ENCODE data around the gene GRK5.

GRK5 gene

GRCh38 chr10:119242186-119242585, 34.8 kb downstream of the GRK5 start:
- TF ChIP-seq POLR2A (IDR thresholded peaks at IDR 0.05; ENCODE audit: low read length) (no peak), GATA1 (IDR thresholded peaks at IDR 0.05; ENCODE audit: low read depth, low read length) (no peak)
- no peak for DNase-seq

- no peak for DNase-seq
- TF ChIP-seq GATA1 (IDR thresholded peaks at IDR 0.05; ENCODE audit: low read depth, low read length) (no peak), POLR2A (IDR thresholded peaks at IDR 0.05; ENCODE audit: low read length) (no peak)
These were observed 36.1 kb downstream of the GRK5 start for GRCh38 chr10:119243488-119243887.

DNA sequence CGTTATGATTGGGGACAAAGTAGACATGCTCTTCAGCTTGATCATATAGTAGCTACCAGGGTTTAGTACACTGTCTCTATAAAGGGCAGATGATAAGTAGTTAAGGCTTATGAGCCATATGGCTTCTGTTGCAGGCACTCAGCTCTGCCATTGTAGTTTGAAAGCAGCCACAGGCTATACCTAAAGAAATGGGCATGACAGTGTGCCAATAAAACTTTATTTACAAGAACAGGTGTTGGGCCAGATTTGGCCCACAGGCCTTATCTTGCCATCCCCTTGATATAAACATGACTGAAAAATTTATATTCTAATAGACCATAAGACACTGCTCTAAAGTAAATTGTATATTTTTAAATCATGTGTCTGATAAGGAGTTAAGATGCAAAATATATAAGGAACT, 36.6 kb downstream of the GRK5 start:
- no peak for DNase-seq
- TF ChIP-seq POLR2A (IDR thresholded peaks at IDR 0.05; ENCODE audit: low read length) = no peak
- TF ChIP-seq GATA1 (IDR thresholded peaks at IDR 0.05; ENCODE audit: low read depth, low read length) = no peak

DNA sequence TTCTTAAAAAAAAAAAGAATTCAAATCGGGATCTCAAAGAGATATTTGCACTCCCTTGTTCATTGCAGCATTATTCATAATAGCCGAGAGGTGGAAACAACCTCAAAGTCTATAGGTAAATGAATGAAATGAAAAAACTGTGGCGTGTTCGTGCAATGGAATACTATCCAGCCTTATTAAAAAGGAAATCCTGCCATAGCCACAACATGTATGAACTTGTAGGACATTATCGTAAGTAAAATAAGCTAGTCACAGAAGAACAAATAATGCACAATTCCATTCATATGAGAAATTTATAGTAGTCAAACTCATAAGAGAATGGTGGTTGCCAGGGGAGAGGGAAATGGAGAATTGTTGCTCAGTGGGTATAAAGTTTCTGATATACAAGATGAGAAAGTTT, 37.9 kb downstream of the GRK5 start:
- no peak for TF ChIP-seq GATA1 (IDR thresholded peaks at IDR 0.05; ENCODE audit: low read depth, low read length)
- no peak for TF ChIP-seq POLR2A (IDR thresholded peaks at IDR 0.05; ENCODE audit: low read length)
- no peak for DNase-seq

DNA sequence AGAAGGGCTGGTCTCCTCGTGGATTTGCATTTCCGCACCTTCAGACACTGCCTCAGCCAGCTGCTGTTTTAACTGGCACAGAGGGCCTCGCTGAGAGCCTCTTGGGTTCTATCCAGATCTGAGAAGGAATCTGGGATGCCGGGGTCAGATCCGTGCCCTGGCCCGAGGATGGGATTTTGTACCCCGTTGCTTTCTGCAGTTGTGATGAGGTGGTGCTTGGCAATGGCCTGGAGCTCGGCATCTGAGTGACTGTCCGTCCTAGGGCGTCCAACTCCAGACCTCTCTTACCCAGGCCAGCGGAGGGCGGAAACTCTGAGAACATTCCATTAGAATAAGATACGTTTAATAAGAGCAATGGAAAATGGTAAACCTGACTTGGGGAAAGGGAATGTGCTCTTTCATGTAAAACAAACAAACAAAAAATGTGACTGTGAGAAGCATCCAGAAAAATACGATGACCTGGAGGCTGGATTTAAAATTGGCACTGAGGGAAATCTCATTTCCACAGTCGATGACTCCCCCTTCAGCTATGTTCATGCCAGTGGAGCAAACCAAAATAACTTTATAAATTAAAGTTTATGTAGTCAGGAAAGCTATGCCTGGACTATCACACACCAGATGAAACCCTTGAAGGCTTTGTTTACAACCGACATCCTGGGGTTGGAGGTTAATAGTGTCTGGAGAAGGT, 39.6 kb downstream of the GRK5 start:
- no peak for DNase-seq
- TF ChIP-seq GATA1 (IDR thresholded peaks at IDR 0.05; ENCODE audit: low read depth, low read length) (no peak), POLR2A (IDR thresholded peaks at IDR 0.05; ENCODE audit: low read length) (no peak)

GRCh38 chr10:119247550-119247894, 40.2 kb downstream of the GRK5 start:
- no peak for TF ChIP-seq POLR2A (IDR thresholded peaks at IDR 0.05; ENCODE audit: low read length)
- no peak for TF ChIP-seq GATA1 (IDR thresholded peaks at IDR 0.05; ENCODE audit: low read depth, low read length)
- DNase-seq = no peak

DNA sequence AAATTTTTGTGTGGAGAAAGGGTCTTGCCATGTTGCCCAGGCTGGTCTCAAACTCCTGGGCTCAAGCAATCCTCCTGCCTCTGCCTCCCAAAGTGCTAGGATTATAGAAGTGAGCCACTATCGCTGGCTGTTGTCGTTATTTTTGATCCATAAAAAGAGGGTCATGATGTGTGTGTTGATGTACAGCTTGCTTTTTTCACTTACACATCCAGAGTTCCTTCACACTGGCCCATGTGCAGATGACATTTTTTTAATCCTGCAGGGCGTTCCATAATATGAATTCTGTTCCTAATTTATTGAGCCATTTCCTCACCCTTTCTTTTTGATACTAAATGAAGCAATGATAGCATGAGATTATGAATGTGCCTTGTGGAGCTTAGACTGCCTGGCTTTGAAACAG, 40.8 kb downstream of the GRK5 start:
- no peak for DNase-seq
- TF ChIP-seq GATA1 (IDR thresholded peaks at IDR 0.05; ENCODE audit: low read depth, low read length) (no peak), POLR2A (IDR thresholded peaks at IDR 0.05; ENCODE audit: low read length) (no peak)

DNA sequence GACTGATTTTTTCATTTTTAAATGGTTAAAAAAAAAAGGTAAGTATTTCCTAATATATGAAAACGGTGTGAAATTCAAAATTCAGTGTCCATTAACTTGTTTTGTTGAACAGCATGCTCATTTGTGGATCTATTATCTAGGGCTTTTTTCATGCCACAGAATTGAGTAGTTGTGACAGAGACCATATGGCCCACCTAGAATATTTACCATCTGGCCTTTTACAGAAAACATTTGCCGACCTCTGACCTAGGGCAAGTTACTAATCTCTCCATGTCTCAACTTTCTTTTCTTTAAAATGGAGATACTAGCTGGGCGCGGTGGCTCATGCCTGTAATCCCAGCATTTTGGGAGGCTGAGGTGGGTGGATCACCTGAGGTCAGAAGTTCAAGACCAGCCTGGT, 41.3 kb downstream of the GRK5 start:
- TF ChIP-seq GATA1 (IDR thresholded peaks at IDR 0.05; ENCODE audit: low read depth, low read length) = no peak
- TF ChIP-seq POLR2A (IDR thresholded peaks at IDR 0.05; ENCODE audit: low read length) = no peak
- DNase-seq = no peak

DNA sequence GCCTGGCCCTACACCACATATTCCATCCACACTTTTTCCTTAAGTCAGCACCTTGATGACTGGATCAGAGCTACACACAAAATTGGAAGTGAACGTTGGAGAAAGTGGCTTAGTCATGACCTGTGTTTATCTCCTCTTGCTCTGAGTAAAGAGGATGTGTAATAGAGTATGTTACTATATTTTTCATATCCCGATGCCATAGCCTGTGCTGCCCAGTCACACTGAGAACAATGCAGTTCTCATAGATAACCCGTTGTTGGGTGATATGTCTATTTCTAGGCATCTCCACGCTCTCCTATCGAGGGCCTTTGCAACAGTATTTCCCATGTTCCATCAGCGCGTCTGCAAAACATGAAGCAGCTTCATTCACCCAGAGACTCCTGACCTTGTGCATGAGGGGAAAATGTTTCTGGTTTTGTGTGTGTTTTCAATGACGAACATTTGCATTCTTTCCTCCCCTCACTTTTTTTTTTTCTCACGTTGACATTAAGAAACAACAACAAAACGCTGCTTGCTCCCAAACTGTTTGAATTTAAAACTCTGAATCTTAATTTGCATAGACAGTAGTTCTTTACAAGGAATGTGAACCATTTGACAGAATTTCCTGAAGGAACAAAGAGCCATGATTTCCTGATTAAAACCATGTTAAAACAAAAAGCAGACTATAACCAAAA, 43.4 kb downstream of the GRK5 start:
- no peak for TF ChIP-seq POLR2A (IDR thresholded peaks at IDR 0.05; ENCODE audit: low read length)
- TF ChIP-seq GATA1 (IDR thresholded peaks at IDR 0.05; ENCODE audit: low read depth, low read length) = no peak

GRCh38 chr10:119251315-119251708, 43.9 kb downstream of the GRK5 start:
- no peak for DNase-seq
- TF ChIP-seq GATA1 (IDR thresholded peaks at IDR 0.05; ENCODE audit: low read depth, low read length) (no peak), POLR2A (IDR thresholded peaks at IDR 0.05; ENCODE audit: low read length) (no peak)

More for the DNA sequence above, 43.4 kb downstream of the GRK5 start:
- peak; percentile 47 to 56 for DNase-seq

- TF ChIP-seq POLR2A (IDR thresholded peaks at IDR 0.05; ENCODE audit: low read length) (no peak), GATA1 (IDR thresholded peaks at IDR 0.05; ENCODE audit: low read depth, low read length) (no peak)
- no peak for DNase-seq
These were observed 44.7 kb downstream of the GRK5 start for GRCh38 chr10:119252051-119252465.

- TF ChIP-seq POLR2A (IDR thresholded peaks at IDR 0.05; ENCODE audit: low read length) = no peak
- no peak for TF ChIP-seq GATA1 (IDR thresholded peaks at IDR 0.05; ENCODE audit: low read depth, low read length)
- DNase-seq = no peak
These were observed 45.2 kb downstream of the GRK5 start for GRCh38 chr10:119252470-119253151.

DNA sequence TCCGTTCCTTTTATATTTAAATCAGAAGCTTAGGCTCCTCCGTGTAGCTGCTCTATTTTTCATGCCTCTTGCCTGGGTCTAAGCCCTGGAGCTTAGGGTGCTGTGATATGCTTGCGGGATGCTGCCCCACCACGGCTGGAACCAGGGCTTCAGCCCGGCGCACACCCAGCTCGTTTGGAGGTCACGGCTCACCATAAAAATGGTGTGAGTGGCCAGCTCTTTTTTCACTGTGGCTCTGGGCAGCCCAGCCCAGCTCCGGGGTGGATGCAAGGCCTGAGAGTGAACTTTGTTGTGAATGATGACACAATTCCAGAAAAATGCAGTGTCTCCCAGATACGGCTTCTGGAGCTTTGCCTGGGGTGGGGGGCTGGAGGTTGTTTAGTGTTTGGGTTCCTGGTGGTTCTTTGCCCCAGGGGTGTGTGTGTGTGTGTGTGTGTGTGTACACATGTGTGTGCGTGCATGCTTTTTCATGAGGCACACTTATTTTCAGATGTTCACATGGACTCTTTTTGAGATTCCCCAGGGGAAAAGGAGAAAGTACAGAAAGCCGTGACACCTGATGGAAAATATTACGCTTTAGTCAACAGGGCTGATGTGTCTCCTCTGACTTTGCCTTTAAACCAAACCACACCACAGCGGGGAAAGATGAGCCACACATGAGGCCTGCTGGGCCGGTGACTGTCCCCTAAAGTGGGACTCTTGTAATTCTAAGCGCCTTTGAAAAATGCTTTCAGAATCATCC, 46.2 kb downstream of the GRK5 start:
- TF ChIP-seq GATA1 (IDR thresholded peaks at IDR 0.05; ENCODE audit: low read depth, low read length) = no peak
- no peak for TF ChIP-seq POLR2A (IDR thresholded peaks at IDR 0.05; ENCODE audit: low read length)
- no peak for DNase-seq

GRCh38 chr10:119254335-119254734, 47.0 kb downstream of the GRK5 start:
- no peak for DNase-seq
- TF ChIP-seq GATA1 (IDR thresholded peaks at IDR 0.05; ENCODE audit: low read depth, low read length) = no peak
- no peak for TF ChIP-seq POLR2A (IDR thresholded peaks at IDR 0.05; ENCODE audit: low read length)

Measured in erythroblast (primary cell).